22Rv1 (cell line): ENCODE measurements around the gene GSDMA.

Experiments used
- ZFX ChIP-seq: fragments of 450-650 bp; IDR thresholded peaks from 2 replicates; pipeline ENCODE4 v1.6.1; 2017; ENCODE audit warnings: antibody characterized with exemption, borderline replicate concordance
- TF ChIP-seq, protein P1 (sequence below): fragments of 450-650 bp; IDR thresholded peaks from 2 replicates; pipeline ENCODE4 v1.5.1; 2017; ENCODE audit warnings: mild to moderate bottlenecking

DNA sequence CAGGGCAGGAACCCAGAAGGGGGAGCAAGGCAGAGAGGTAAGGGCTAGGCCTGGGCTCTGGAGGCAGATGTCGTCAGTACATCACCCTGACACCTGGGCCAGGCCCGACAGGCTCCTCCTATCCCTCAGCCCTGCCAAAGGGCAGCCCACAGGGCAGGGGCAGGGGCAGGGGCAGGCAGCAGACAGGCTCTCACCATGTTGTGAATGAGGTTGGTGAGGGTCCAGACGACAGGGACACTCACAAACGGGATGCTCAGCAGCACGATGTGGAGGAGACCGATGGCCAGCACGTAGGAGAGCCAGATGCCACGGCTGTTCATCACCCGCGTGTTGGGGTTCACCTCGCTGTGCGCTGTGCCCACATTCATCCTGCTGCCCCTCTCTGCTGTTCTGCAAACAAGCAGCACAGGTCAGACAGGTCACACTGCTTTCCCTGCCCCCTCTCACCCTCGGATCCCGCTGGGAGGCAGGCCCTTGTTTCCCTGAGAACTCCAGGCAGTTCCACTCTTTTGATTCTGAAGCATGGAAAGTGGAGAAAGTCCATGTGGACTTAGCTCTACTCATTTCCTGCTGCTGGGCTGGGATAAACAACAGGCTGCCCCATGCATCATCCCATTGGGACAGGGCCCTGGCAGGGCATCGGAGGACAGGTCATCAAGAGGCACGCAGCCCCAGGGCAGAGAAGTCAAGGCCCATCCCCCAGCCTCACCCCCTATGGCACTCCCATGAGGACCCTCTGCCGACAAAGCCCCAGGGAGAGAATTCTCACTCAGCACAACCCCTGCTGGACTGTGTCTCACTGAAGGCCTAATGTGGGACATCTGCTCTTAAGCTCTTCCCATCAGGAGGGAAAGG lies 38.7 kb upstream of the GSDMA start:
- TF ChIP-seq, protein P1, sequence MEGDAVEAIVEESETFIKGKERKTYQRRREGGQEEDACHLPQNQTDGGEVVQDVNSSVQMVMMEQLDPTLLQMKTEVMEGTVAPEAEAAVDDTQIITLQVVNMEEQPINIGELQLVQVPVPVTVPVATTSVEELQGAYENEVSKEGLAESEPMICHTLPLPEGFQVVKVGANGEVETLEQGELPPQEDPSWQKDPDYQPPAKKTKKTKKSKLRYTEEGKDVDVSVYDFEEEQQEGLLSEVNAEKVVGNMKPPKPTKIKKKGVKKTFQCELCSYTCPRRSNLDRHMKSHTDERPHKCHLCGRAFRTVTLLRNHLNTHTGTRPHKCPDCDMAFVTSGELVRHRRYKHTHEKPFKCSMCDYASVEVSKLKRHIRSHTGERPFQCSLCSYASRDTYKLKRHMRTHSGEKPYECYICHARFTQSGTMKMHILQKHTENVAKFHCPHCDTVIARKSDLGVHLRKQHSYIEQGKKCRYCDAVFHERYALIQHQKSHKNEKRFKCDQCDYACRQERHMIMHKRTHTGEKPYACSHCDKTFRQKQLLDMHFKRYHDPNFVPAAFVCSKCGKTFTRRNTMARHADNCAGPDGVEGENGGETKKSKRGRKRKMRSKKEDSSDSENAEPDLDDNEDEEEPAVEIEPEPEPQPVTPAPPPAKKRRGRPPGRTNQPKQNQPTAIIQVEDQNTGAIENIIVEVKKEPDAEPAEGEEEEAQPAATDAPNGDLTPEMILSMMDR: no peak
- no peak for TF ChIP-seq ZFX
